Type B pancreatic cell (in vitro differentiated cells): ENCODE measurements around the gene DFFA. TPM values are rescaled to one million over a fixed set of nuclear protein-coding genes. Genes with fewer than 3 reads are reported as not detected.
A peak's percentile ranks its signal among the peaks of the same experiment; 100 is the strongest.

Experiments
- DNase-seq: peaks from one replicate; pipeline ENCODE4 v3.0.0; 2021; ENCODE audit warnings: mixed read lengths; ENCODE audit not compliant: unreplicated experiment; ENCODE audit errors: extremely low spot score
- H3K27ac Mint-ChIP-seq: 2 replicates; pipeline ENCODE4 v1.8.0; 2021; ENCODE audit warnings: mild to moderate bottlenecking, mixed read lengths
- H3K27me3 Mint-ChIP-seq: 2 replicates; pipeline ENCODE4 v1.8.0; 2021; ENCODE audit warnings: mixed read lengths
- H3K36me3 Mint-ChIP-seq: 2 replicates; pipeline ENCODE4 v1.8.0; 2021; ENCODE audit warnings: mixed read lengths
- H3K4me1 Mint-ChIP-seq: one replicate; pipeline ENCODE4 v1.8.0; 2021; ENCODE audit warnings: mixed read lengths; ENCODE audit not compliant: unreplicated experiment
- H3K4me3 Mint-ChIP-seq: 2 replicates; pipeline ENCODE4 v1.8.0; 2021; ENCODE audit warnings: mild to moderate bottlenecking, mixed read lengths
- H3K9me3 Mint-ChIP-seq: 2 replicates; pipeline ENCODE4 v1.8.0; 2021; ENCODE audit warnings: mixed read lengths
- total RNA-seq: library from RNA; stranded (reverse); gene quantifications from 2 replicates; pipeline ENCODE4 v1.2.1, GENCODE V29; 2021; ENCODE audit warnings: low replicate concordance
- TF ChIP-seq, protein P1 (sequence below): fragments of 200-600 bp; sonication (generic); conservative IDR thresholded peaks from 2 replicates; pipeline ENCODE4 v1.5.0; 2021; ENCODE audit warnings: antibody characterized with exemption, mild to moderate bottlenecking

Gene DFFA
- total RNA-seq, 1 donor from 2014 or later, result 52.8 TPM

- no peak overlapping the region for H3K4me3 Mint-ChIP-seq
- DNase-seq, result no peak
- H3K4me1 Mint-ChIP-seq, result peaks cover 30% of the 10 kb centered on the region
- peaks cover 3% of the 10 kb centered on the region for H3K36me3 Mint-ChIP-seq
- H3K27me3 Mint-ChIP-seq, result no peaks in the 10 kb centered on the region
- no peak overlapping the region for H3K27ac Mint-ChIP-seq
- TF ChIP-seq, protein P1, sequence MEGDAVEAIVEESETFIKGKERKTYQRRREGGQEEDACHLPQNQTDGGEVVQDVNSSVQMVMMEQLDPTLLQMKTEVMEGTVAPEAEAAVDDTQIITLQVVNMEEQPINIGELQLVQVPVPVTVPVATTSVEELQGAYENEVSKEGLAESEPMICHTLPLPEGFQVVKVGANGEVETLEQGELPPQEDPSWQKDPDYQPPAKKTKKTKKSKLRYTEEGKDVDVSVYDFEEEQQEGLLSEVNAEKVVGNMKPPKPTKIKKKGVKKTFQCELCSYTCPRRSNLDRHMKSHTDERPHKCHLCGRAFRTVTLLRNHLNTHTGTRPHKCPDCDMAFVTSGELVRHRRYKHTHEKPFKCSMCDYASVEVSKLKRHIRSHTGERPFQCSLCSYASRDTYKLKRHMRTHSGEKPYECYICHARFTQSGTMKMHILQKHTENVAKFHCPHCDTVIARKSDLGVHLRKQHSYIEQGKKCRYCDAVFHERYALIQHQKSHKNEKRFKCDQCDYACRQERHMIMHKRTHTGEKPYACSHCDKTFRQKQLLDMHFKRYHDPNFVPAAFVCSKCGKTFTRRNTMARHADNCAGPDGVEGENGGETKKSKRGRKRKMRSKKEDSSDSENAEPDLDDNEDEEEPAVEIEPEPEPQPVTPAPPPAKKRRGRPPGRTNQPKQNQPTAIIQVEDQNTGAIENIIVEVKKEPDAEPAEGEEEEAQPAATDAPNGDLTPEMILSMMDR, result no peak
- no peaks in the 10 kb centered on the region for H3K9me3 Mint-ChIP-seq
Observed at GRCh38 chr1:10438677-10439163, 33.6 kb downstream of the DFFA start.

GRCh38 chr1:10437052-10437451 lies 35.3 kb downstream of the DFFA start:
- no peaks in the 10 kb centered on the region for H3K9me3 Mint-ChIP-seq
- no peak for DNase-seq
- H3K36me3 Mint-ChIP-seq, result peaks cover 3% of the 10 kb centered on the region
- H3K4me1 Mint-ChIP-seq, result peaks cover 35% of the 10 kb centered on the region
- TF ChIP-seq, protein P1, result no peak
- no peak overlapping the region for H3K4me3 Mint-ChIP-seq
- no peaks in the 10 kb centered on the region for H3K27me3 Mint-ChIP-seq
- H3K27ac Mint-ChIP-seq, result no peak overlapping the region

DNA sequence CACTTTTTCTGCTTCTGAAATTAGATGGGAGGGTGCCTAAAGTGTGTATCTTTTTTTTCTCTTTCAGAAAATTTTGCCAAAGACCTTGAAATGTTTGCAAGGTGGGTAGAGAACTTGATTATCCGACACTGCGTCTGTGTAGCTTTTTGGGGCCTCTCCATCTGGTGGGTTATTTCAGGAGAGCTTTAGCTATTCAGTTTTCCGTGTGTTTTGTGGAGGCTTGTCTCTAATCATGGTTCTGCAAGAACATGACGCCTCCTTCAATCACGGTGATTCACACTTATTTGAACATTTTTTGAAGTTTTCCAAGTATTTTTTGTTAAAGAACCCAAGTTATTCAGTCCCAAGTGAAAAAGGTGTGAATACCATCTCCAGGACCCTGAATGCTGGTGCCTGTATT lies 37.7 kb downstream of the DFFA start:
- no peaks in the 10 kb centered on the region for H3K9me3 Mint-ChIP-seq
- H3K27ac Mint-ChIP-seq, result no peak overlapping the region
- peaks cover 39% of the 10 kb centered on the region for H3K4me1 Mint-ChIP-seq
- TF ChIP-seq, protein P1, result no peak
- H3K4me3 Mint-ChIP-seq, result no peak overlapping the region
- peaks cover 5% of the 10 kb centered on the region for H3K36me3 Mint-ChIP-seq
- no peak for DNase-seq
- no peaks in the 10 kb centered on the region for H3K27me3 Mint-ChIP-seq

DNA sequence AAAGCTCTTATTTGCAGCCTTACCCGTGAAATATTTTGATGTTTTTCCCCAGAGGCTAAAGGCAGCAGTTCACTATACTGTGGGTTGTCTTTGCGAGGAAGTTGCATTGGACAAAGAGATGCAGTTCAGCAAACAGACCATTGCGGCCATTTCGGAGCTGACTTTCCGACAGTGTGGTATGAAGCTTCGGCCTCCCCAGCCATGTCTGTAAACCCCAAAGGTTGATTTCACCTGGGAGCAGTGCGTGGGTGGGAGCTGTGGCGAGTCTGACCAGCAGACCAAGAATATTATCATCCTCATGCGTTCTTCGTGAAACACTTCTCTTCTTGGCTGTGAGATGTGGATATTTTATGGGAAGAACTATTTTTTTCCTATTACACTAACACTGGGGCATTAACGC lies 38.5 kb downstream of the DFFA start:
- Mint-ChIP-seq H3K27ac (no peak overlapping the region), H3K9me3 (no peaks in the 10 kb centered on the region), H3K36me3 (peaks cover 5% of the 10 kb centered on the region), H3K4me1 (peaks cover 39% of the 10 kb centered on the region), H3K4me3 (peak overlapping the region; percentile 50), H3K27me3 (no peaks in the 10 kb centered on the region)
- TF ChIP-seq, protein P1, result no peak
- no peak for DNase-seq

DNA sequence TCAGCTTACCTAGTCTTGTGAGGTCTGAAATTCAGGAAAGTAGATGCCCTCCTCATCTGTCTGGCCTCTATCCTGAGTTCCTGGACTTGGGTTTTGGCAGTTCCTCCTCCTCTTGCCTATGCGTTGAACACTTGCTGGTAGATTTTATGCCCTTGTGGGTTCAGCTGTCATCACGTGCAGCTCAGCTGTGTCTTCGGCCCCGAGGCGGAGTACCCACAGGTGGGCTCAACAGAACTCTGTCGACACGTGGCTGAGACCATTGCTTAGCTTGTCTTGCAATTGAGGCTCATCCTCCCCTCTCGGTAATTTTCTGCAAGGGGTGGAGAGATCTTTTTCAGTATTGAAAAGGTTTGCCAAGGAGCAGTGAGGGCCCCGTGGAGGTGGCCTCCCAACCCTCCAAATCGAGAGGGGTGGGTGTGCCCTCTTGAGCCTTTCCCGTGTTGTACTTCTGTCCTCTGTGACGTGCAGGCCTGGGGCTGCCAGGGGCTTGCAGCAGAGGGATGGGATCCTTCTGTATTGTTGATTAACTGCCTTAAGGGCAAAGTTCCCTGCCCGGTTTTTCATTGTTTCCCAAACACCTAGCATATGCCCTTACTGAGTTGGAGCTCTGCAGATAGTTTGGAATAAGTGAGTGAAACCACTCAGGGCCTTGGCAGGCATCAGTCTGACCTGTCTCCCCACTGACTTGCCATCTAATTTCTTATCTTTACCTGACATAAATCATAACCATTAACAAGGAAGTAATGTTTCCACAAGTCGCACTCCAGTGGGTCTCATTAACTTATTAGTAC lies 39.2 kb downstream of the DFFA start:
- Mint-ChIP-seq H3K36me3 (peaks cover 5% of the 10 kb centered on the region), H3K9me3 (no peaks in the 10 kb centered on the region), H3K4me3 (peak overlapping the region; percentile 50), H3K27me3 (no peaks in the 10 kb centered on the region), H3K4me1 (peaks cover 35% of the 10 kb centered on the region), H3K27ac (no peak overlapping the region)
- no peak for DNase-seq
- TF ChIP-seq, protein P1, result no peak
